ENCODE data around the gene ANKRD55. TPM values are rescaled to one million over a fixed set of nuclear protein-coding genes. Genes with fewer than 3 reads are reported as not detected.
"Not testable (repeated sequence)": the region's sequence is repeated elsewhere in the genome, so short reads cannot be mapped to it uniquely, and the experiment has no call there.

Gene ANKRD55
- total and polyA plus RNA-seq, 4 donors = 0.37 to 1.9 (median 1.4) TPM

DNA sequence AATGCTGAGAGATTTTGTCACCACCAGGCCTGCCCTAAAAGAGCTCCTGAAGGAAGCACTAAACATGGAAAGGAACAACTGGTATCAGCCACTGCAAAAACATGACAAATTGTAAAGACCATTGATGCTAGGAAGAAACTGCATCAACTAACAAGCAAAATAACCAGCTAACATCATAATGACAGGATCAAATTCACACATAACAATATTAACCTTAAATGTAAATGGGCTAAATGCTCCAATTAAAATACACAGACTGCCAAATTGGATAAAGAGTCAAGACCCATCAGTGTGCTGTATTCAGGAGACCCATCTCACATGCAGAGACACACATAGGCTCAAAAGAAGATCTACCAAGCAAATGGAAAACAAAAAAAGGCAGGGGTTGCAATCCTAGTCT is 9.8 kb downstream of the ANKRD55 start:
- H3K27ac ChIP-seq (ENCODE audit: low read depth in 1 of 2, low read length in 2 of 2); H3K36me3 ChIP-seq (ENCODE audit: control insufficient read depth in 4 of 4, insufficient read depth in 3 of 4, low read depth in 1 of 4, low read length in 3 of 4); H3K9ac ChIP-seq (ENCODE audit: low read depth in 1 of 2, low read length in 2 of 2); H3K9me3 ChIP-seq (ENCODE audit: control insufficient read depth in 4 of 4, low read length in 3 of 4); H3K4me3 ChIP-seq (ENCODE audit: low read depth in 1 of 3, low read length in 3 of 3); DNase-seq (ENCODE audit: low spot score); H3K4me1 ChIP-seq (ENCODE audit: control insufficient read depth in 4 of 4, insufficient read depth in 4 of 4, low read length in 3 of 4); H3K27me3 ChIP-seq (ENCODE audit: control insufficient read depth in 4 of 4, insufficient read depth in 4 of 4, low read length in 3 of 4): not testable (repeated sequence)

DNA sequence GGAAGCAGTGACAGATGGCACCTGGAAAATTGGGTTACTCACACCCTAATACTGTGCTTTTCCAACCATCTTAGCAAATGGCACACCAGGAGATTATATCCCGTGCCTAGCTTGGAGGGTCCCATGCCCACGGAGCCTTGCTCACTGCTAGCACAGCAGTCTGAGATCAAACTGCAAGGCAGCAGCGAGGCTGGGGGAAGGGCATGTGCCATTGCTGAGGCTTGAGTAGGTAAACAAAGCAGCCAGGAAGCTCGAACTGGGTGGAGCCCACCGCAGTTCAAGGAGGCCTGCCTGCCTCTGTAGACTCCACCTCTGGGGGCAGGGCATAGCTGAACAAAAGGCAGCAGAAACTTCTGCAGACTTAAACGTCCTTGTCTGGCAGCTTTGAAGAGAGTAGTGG is 11.5 kb downstream of the ANKRD55 start:
- H3K9ac ChIP-seq (ENCODE audit: low read depth in 1 of 2, low read length in 2 of 2); H3K9me3 ChIP-seq (ENCODE audit: control insufficient read depth in 4 of 4, low read length in 3 of 4); DNase-seq (ENCODE audit: low spot score); H3K4me1 ChIP-seq (ENCODE audit: control insufficient read depth in 4 of 4, insufficient read depth in 4 of 4, low read length in 3 of 4); H3K27me3 ChIP-seq (ENCODE audit: control insufficient read depth in 4 of 4, insufficient read depth in 4 of 4, low read length in 3 of 4); H3K4me3 ChIP-seq (ENCODE audit: low read depth in 1 of 3, low read length in 3 of 3); H3K27ac ChIP-seq (ENCODE audit: low read depth in 1 of 2, low read length in 2 of 2); H3K36me3 ChIP-seq (ENCODE audit: control insufficient read depth in 4 of 4, insufficient read depth in 3 of 4, low read depth in 1 of 4, low read length in 3 of 4): not testable (repeated sequence)
- WGBS = 77% methylated on average over 6 of the region's 6 CpGs

DNA sequence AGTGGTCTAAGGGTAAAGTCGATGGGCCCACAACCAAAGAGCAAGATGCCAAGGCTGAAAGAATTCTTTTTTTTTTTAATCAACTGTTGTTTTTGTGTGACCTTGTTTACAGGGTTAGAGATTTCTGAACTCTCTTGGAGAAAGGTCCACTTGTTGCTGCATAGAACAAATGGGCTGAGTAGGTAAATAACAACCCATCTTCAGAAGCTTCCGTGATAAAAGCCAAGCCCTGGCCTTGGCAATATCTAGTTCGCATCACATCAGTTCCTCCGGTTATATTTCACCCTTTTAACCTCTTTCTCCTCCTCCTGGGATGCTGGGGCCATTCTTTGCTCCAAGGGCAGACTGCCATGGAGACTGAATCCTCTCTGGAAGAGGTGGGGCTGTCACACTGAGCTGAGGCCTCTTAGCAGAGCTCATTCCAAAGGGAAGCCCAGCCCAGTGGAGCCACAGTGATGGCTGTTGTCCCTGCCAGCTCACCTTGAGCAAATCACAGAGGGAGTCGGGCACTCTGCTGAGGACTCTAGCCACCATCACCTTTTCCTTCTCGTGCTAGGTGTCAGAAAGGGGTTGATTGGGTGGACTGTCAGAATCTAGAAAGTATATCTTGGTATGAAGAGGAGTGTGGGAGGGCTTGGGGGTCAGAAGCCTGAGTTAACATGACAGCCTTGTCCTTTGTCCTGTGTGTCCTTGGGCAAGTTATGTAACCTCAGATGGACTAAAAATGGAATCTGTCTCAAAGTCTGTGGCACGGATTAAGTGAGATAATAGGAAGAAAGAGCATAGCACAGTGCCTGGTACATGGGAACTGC is 17.9 kb downstream of the ANKRD55 start:
- no peak overlapping the region for H3K9ac ChIP-seq (ENCODE audit: low read depth in 1 of 2, low read length in 2 of 2)
- H3K27me3 ChIP-seq (ENCODE audit: control insufficient read depth in 4 of 4, insufficient read depth in 4 of 4, low read length in 3 of 4) = no peaks in the 10 kb centered on the region

DNA sequence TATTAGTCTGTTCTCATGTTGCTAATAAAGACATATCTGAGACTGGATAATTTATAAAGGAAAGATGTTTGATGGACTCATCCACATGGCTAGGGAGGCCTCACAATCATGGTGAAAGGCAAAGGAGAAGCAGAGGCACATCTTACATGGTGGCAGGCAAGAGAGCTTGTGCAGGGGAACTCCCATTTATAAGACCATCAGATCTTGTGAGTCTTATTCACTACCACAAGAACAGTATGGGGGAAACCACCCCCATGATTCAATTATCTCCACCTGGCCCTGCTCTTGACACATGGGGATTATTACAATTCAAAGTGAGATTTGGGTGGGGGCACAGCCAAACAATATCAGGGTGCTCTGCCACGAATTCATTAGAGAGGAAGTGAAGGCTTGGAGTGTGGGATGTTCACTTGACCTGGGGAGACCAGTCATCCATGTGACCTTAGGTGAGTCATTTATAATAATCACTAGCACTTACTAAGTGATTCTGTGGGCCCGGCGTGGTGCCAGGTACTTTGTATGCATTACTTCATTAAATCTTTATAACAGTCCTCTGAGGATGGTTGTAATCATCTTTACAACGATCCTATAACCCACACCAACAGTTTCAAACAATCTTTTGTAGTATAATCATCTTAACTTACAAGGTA is 19.1 kb downstream of the ANKRD55 start:
- H3K9me3 ChIP-seq (ENCODE audit: control insufficient read depth in 4 of 4, low read length in 3 of 4); H3K4me3 ChIP-seq (ENCODE audit: low read depth in 1 of 3, low read length in 3 of 3); H3K4me1 ChIP-seq (ENCODE audit: control insufficient read depth in 4 of 4, insufficient read depth in 4 of 4, low read length in 3 of 4); H3K36me3 ChIP-seq (ENCODE audit: control insufficient read depth in 4 of 4, insufficient read depth in 3 of 4, low read depth in 1 of 4, low read length in 3 of 4); H3K9ac ChIP-seq (ENCODE audit: low read depth in 1 of 2, low read length in 2 of 2); H3K27ac ChIP-seq (ENCODE audit: low read depth in 1 of 2, low read length in 2 of 2); DNase-seq (ENCODE audit: low spot score); H3K27me3 ChIP-seq (ENCODE audit: control insufficient read depth in 4 of 4, insufficient read depth in 4 of 4, low read length in 3 of 4): not testable (repeated sequence)
- WGBS = 77% methylated on average over 4 of the region's 4 CpGs

More for the DNA sequence above, 17.9 kb downstream of the ANKRD55 start:
- WGBS = 88% methylated on average over 7 of the region's 7 CpGs
- DNase-seq (ENCODE audit: low spot score) = no peak
- Histone ChIP-seq H3K9me3 (ENCODE audit: control insufficient read depth in 4 of 4, low read length in 3 of 4) (peaks cover 0 to 7% (median 4%) of the 10 kb centered on the region in 4 donors), H3K27ac (ENCODE audit: low read depth in 1 of 2, low read length in 2 of 2) (no peak overlapping the region), H3K4me1 (ENCODE audit: control insufficient read depth in 4 of 4, insufficient read depth in 4 of 4, low read length in 3 of 4) (peaks cover 0 to 3% (median 0%) of the 10 kb centered on the region in 4 donors), H3K4me3 (ENCODE audit: low read depth in 1 of 3, low read length in 3 of 3) (no peak overlapping the region), H3K36me3 (ENCODE audit: control insufficient read depth in 4 of 4, insufficient read depth in 3 of 4, low read depth in 1 of 4, low read length in 3 of 4) (no peaks in the 10 kb centered on the region)
- TF ChIP-seq TAF1 (conservative IDR thresholded peaks at IDR 0.05) = no peak
- TF ChIP-seq NR2F2 (IDR thresholded peaks at IDR 0.05) = no peak
- no peak for TF ChIP-seq SP1 (IDR thresholded peaks at IDR 0.05)

- no peak for DNase-seq (ENCODE audit: low spot score)
- 77% methylated on average over 4 of the region's 4 CpGs for WGBS
- H3K36me3 ChIP-seq (ENCODE audit: control insufficient read depth in 4 of 4, insufficient read depth in 3 of 4, low read depth in 1 of 4, low read length in 3 of 4) = no peaks in the 10 kb centered on the region
- H3K27me3 ChIP-seq (ENCODE audit: control insufficient read depth in 4 of 4, insufficient read depth in 4 of 4, low read length in 3 of 4) = no peaks in the 10 kb centered on the region
- H3K4me3 ChIP-seq (ENCODE audit: low read depth in 1 of 3, low read length in 3 of 3) = no peak overlapping the region
- peaks cover 0 to 7% (median 4%) of the 10 kb centered on the region in 4 donors for H3K9me3 ChIP-seq (ENCODE audit: control insufficient read depth in 4 of 4, low read length in 3 of 4)
- no peak overlapping the region for H3K27ac ChIP-seq (ENCODE audit: low read depth in 1 of 2, low read length in 2 of 2)
- H3K9ac ChIP-seq (ENCODE audit: low read depth in 1 of 2, low read length in 2 of 2) = no peak overlapping the region
- peaks cover 0 to 3% (median 0%) of the 10 kb centered on the region in 4 donors for H3K4me1 ChIP-seq (ENCODE audit: control insufficient read depth in 4 of 4, insufficient read depth in 4 of 4, low read length in 3 of 4)
- no peak for TF ChIP-seq YY1 (IDR thresholded peaks at IDR 0.05)
- no peak for TF ChIP-seq EGR1 (IDR thresholded peaks at IDR 0.05; ENCODE audit: low read depth in 2 of 2)
- TF ChIP-seq, protein P1, sequence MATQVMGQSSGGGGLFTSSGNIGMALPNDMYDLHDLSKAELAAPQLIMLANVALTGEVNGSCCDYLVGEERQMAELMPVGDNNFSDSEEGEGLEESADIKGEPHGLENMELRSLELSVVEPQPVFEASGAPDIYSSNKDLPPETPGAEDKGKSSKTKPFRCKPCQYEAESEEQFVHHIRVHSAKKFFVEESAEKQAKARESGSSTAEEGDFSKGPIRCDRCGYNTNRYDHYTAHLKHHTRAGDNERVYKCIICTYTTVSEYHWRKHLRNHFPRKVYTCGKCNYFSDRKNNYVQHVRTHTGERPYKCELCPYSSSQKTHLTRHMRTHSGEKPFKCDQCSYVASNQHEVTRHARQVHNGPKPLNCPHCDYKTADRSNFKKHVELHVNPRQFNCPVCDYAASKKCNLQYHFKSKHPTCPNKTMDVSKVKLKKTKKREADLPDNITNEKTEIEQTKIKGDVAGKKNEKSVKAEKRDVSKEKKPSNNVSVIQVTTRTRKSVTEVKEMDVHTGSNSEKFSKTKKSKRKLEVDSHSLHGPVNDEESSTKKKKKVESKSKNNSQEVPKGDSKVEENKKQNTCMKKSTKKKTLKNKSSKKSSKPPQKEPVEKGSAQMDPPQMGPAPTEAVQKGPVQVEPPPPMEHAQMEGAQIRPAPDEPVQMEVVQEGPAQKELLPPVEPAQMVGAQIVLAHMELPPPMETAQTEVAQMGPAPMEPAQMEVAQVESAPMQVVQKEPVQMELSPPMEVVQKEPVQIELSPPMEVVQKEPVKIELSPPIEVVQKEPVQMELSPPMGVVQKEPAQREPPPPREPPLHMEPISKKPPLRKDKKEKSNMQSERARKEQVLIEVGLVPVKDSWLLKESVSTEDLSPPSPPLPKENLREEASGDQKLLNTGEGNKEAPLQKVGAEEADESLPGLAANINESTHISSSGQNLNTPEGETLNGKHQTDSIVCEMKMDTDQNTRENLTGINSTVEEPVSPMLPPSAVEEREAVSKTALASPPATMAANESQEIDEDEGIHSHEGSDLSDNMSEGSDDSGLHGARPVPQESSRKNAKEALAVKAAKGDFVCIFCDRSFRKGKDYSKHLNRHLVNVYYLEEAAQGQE (IDR thresholded peaks at IDR 0.05) = no peak
- no peak for TF ChIP-seq JUND (IDR thresholded peaks at IDR 0.05)
- TF ChIP-seq CTCF (IDR thresholded peaks at IDR 0.05; ENCODE audit: low read depth, low read length, missing input control) = no peak
- no peak for TF ChIP-seq TAF1 (conservative IDR thresholded peaks at IDR 0.05)
- TF ChIP-seq FOXA2 (IDR thresholded peaks at IDR 0.05) = no peak
- TF ChIP-seq HNF4A (conservative IDR thresholded peaks at IDR 0.05) = no peak
- TF ChIP-seq, protein P2, sequence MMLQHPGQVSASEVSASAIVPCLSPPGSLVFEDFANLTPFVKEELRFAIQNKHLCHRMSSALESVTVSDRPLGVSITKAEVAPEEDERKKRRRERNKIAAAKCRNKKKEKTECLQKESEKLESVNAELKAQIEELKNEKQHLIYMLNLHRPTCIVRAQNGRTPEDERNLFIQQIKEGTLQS (IDR thresholded peaks at IDR 0.05) = no peak
Measured at GRCh38 chr5:56212130-56212879, 20.8 kb downstream of the ANKRD55 start.
